Natural killer cell treated with Interleukin-12 subunit alpha and Interleukin-12 subunit beta and Interleukin-15 and Interleukin-18, amount 100 ng/mL, for 72 hours (primary cell): ENCODE measurements around the gene BCAS3. TPM values are rescaled to one million over a fixed set of nuclear protein-coding genes. Genes with fewer than 3 reads are reported as not detected.
A peak's percentile ranks its signal among the peaks of the same experiment; 100 is the strongest.

Experiments
- ATAC-seq, 2 donors: fragments of 150-1000 bp; cut with Tn5 transposase in 1 of 2; sonication (Bioruptor Pico), chemical (Tn5 transposase) in 1 of 2; 2 replicates each; pipeline ENCODE4 v1.10.0; 2021
- DNase-seq: peaks from one replicate; pipeline ENCODE4 v3.0.0; 2022; ENCODE audit warnings: low spot score
- H3K27ac Mint-ChIP-seq, 2 donors: 1 replicate in 1 of 2; 2 replicates in 1 of 2; pipeline ENCODE4 v1.8.0; 2022; ENCODE audit warnings: mixed read lengths in 2 of 2, mild to moderate bottlenecking in 1 of 2, moderate library complexity in 1 of 2
- H3K27me3 Mint-ChIP-seq, 2 donors: 1 replicate in 1 of 2; 2 replicates in 1 of 2; pipeline ENCODE4 v1.8.0; 2022; ENCODE audit warnings: mixed read lengths in 2 of 2
- H3K36me3 Mint-ChIP-seq: one replicate; pipeline ENCODE4 v1.8.0; 2022; ENCODE audit warnings: mixed read lengths
- H3K4me1 Mint-ChIP-seq, 2 donors: 1 replicate in 1 of 2; 2 replicates in 1 of 2; pipeline ENCODE4 v1.8.0; 2022; ENCODE audit warnings: low read depth in 2 of 2, mixed read lengths in 2 of 2, mild to moderate bottlenecking in 1 of 2
- H3K4me3 Mint-ChIP-seq: one replicate; pipeline ENCODE4 v1.8.0; 2022; ENCODE audit warnings: mixed read lengths
- H3K9me3 Mint-ChIP-seq: 2 replicates; pipeline ENCODE4 v1.8.0; 2022; ENCODE audit warnings: mixed read lengths
- total RNA-seq, 2 donors: library from RNA; stranded (reverse); gene quantifications; one replicate each; pipeline ENCODE4 v1.2.3, GENCODE V29; 2022

The BCAS3 gene
- total RNA-seq, 2 donors from 2014 or later: 19.5 to 26.4 TPM

DNA sequence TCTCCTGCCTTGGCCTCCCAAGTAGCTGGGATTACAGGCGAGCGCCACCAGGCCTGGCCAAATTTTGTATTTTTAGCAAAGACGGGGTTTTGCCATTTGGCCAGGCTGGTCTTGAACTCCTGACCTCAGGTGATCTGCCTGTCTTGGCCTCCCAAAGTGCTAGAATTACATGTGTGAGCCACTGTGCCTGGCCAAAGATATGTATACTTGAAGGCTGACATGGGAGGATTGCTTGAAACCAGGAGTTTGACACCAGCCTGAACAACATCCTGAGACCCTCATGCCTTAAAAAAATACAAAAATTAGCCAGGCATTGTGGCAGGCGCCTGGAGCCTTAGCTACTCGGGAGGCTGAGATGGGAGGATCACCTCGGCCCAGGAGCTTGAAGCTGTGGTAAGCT is 3.1 kb downstream of the BCAS3 start:
- Mint-ChIP-seq H3K27me3 (no peaks in the 10 kb centered on the region), H3K4me3 (no peak overlapping the region), H3K36me3 (peaks cover 10% of the 10 kb centered on the region), H3K27ac (no peak overlapping the region), H3K4me1 (peaks cover 15 to 22% of the 10 kb centered on the region in 2 donors), H3K9me3 (no peaks in the 10 kb centered on the region)
- DNase-seq (no peak), ATAC-seq (no peak)

DNA sequence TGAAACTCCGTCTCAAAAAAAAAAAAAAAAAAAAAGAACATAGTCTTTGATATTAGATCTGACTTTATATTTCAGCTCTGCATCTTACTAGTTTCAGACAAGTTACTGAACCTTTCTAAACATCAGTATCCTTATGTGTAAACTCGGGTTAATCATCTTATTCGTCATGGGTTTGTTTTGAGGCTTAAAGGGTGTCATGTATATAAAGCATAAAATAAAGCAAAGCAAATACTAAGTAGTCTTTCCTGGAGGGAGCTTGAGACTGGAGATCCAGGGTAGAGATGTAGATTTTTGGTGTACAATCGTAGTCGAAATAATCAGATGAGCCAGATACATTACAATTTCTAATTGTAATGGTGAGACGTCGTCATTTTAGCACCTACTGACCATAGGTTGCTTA is 7.8 kb downstream of the BCAS3 start:
- ATAC-seq: no peak
- no peak overlapping the region for H3K4me3 Mint-ChIP-seq
- no peak for DNase-seq
- H3K27me3 Mint-ChIP-seq: no peaks in the 10 kb centered on the region
- no peaks in the 10 kb centered on the region for H3K9me3 Mint-ChIP-seq
- H3K4me1 Mint-ChIP-seq: peaks cover 0 to 2% of the 10 kb centered on the region in 2 donors
- peaks cover 16% of the 10 kb centered on the region for H3K36me3 Mint-ChIP-seq
- H3K27ac Mint-ChIP-seq: no peak overlapping the region

DNA sequence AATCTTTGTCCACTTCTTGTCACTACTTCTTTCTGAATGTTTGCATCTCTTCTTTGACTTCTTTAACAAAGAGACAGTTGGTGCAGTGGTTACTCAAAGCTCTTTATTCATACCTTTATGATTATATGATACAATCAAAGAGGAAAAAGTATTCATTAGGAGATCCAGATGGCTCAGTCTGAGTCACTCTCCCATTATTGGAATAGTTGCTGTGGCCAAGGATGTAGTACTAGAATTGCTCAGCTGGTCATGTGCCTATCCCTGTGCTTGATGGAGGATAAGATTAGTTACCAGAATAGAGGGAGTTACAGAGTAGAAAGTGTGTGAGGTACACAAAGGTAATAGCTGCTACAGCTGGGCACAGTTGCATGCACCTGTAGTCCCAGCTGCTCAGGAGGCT is 18.3 kb downstream of the BCAS3 start:
- ATAC-seq (no peak), DNase-seq (no peak)
- Mint-ChIP-seq H3K4me1 (peaks cover 7% of the 10 kb centered on the region in 2 donors), H3K27me3 (no peaks in the 10 kb centered on the region), H3K36me3 (no peaks in the 10 kb centered on the region), H3K4me3 (no peak overlapping the region), H3K9me3 (no peaks in the 10 kb centered on the region), H3K27ac (no peak overlapping the region)

DNA sequence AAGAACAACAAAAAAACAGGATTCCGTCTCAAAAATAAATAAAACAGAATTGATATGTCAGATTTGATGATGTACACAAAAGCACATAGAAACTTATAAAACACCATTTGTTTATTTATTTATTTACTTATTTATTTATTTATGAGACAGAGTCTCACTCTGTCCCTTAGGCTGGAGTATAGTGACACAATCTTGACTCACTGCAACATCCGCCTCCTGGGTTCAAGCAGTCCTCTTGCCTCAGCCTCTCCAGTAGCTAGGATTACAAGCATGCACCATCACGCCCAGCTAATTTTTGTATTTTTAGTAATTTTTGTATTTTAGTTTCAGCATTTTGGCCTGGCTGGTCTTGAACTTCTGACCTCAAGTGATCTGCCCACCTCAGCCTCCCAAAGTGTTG is 21.4 kb downstream of the BCAS3 start:
- Mint-ChIP-seq H3K27ac (no peak overlapping the region), H3K9me3 (no peaks in the 10 kb centered on the region)
- ATAC-seq: no peak

GRCh38 chr17:60704170-60704569 is 26.5 kb downstream of the BCAS3 start:
- no peak for ATAC-seq
- Mint-ChIP-seq H3K27me3 (no peaks in the 10 kb centered on the region), H3K27ac (no peak overlapping the region), H3K4me1 (no peaks in the 10 kb centered on the region), H3K36me3 (no peaks in the 10 kb centered on the region), H3K4me3 (no peak overlapping the region), H3K9me3 (no peaks in the 10 kb centered on the region)
- DNase-seq: no peak

More for the DNA sequence above, 21.4 kb downstream of the BCAS3 start:
- no peaks in the 10 kb centered on the region for H3K36me3 Mint-ChIP-seq
- peaks cover 7% of the 10 kb centered on the region in 2 donors for H3K4me1 Mint-ChIP-seq
- H3K27me3 Mint-ChIP-seq: no peaks in the 10 kb centered on the region
- no peak for DNase-seq
- no peak overlapping the region for H3K4me3 Mint-ChIP-seq

GRCh38 chr17:60712675-60713074 is 35.0 kb downstream of the BCAS3 start:
- H3K27ac Mint-ChIP-seq: peak overlapping the region in 1 of 2 donors; percentile 8
- H3K4me1 Mint-ChIP-seq: peaks cover 0 to 3% of the 10 kb centered on the region in 2 donors
- DNase-seq (no peak), ATAC-seq (no peak)
- no peaks in the 10 kb centered on the region for H3K36me3 Mint-ChIP-seq
- no peaks in the 10 kb centered on the region for H3K9me3 Mint-ChIP-seq
- H3K4me3 Mint-ChIP-seq: no peak overlapping the region
- no peaks in the 10 kb centered on the region for H3K27me3 Mint-ChIP-seq

DNA sequence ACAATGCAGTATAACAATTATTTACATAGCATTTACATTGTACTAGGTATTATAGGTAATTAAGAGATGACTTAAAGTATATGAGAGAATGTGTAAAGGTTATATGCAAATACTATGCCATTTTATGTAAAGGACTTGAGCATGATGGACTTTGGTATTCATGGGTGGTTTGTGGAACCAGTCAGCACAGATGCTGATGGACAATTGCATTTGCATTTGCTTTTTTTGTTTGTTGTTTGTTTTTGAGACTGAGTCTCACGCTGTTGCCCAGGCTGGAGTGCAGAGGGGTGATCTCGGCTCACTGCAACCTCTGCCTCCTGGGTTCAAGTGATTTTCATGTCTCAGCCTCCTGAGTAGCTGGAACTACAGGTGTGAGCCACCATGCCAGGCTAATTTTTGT is 36.0 kb downstream of the BCAS3 start:
- Mint-ChIP-seq H3K4me1 (peaks cover 0 to 3% of the 10 kb centered on the region in 2 donors), H3K9me3 (no peaks in the 10 kb centered on the region), H3K27ac (no peak overlapping the region), H3K4me3 (no peak overlapping the region), H3K27me3 (no peaks in the 10 kb centered on the region), H3K36me3 (no peaks in the 10 kb centered on the region)
- DNase-seq (no peak), ATAC-seq (no peak)

DNA sequence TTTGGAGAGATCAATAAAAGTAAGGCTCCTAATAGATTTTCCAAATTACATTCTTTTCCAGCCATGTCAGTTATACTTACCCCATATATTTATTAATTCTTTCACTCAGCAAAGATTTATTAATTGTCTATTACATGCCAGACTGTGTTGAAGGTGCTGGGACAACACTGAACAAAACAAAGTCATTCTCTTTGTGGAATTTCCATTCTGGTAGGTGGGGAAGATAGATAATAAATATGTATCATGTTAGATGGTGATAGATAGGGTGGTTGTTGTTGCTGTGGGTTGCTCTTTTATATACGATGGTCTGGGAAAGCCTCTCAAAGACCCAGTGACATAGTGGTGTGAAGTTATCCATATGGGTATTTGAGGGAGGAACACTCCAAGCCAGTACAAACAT is 39.1 kb downstream of the BCAS3 start:
- ATAC-seq: no peak
- Mint-ChIP-seq H3K27ac (no peak overlapping the region), H3K9me3 (no peaks in the 10 kb centered on the region)

DNA sequence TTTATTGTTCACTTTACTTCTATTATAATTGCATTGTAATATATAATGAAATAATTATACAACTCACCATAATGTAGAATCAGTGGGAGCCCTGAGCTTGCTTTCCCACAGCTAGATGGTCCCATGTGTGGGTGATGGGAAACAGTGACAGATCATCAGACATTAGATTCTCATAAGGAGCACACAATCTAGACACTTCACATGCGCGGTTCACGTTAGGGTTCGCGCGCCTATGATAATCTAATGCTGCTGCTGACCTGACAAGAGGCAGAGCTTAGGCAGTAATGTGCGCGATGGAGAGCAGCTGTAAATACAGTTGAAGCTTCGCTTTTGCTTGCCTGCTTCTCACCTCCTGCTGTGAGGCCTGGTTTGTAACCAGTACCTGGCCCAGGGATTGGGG is 40.2 kb downstream of the BCAS3 start:
- DNase-seq: no peak
- no peaks in the 10 kb centered on the region for H3K36me3 Mint-ChIP-seq
- no peaks in the 10 kb centered on the region for H3K27me3 Mint-ChIP-seq
- no peaks in the 10 kb centered on the region for H3K9me3 Mint-ChIP-seq
- H3K4me1 Mint-ChIP-seq: peaks cover 4 to 5% of the 10 kb centered on the region in 2 donors
- H3K27ac Mint-ChIP-seq: no peak overlapping the region
- no peak for ATAC-seq
- H3K4me3 Mint-ChIP-seq: no peak overlapping the region

More for the DNA sequence above, 39.1 kb downstream of the BCAS3 start:
- Mint-ChIP-seq H3K4me1 (peaks cover 4 to 5% of the 10 kb centered on the region in 2 donors), H3K4me3 (no peak overlapping the region), H3K36me3 (no peaks in the 10 kb centered on the region), H3K27me3 (no peaks in the 10 kb centered on the region)
- DNase-seq: no peak

GRCh38 chr17:60720763-60721531 is 43.3 kb downstream of the BCAS3 start:
- ATAC-seq: no peak
- H3K9me3 Mint-ChIP-seq: no peaks in the 10 kb centered on the region

GRCh38 chr17:60724647-60725046 is 47.0 kb downstream of the BCAS3 start:
- H3K4me1 Mint-ChIP-seq: peaks cover 6 to 10% of the 10 kb centered on the region in 2 donors
- H3K27ac Mint-ChIP-seq: no peak overlapping the region
- H3K36me3 Mint-ChIP-seq: no peaks in the 10 kb centered on the region
- no peak for DNase-seq
- no peaks in the 10 kb centered on the region for H3K27me3 Mint-ChIP-seq
- no peak for ATAC-seq
- H3K9me3 Mint-ChIP-seq: no peaks in the 10 kb centered on the region
- H3K4me3 Mint-ChIP-seq: no peak overlapping the region

More at GRCh38 chr17:60720763-60721531, 43.3 kb downstream of the BCAS3 start:
- no peak overlapping the region for H3K4me3 Mint-ChIP-seq
- peaks cover 4 to 5% of the 10 kb centered on the region in 2 donors for H3K4me1 Mint-ChIP-seq
- DNase-seq: peak; percentile 62
- no peak overlapping the region for H3K27ac Mint-ChIP-seq
- H3K27me3 Mint-ChIP-seq: no peaks in the 10 kb centered on the region
- no peaks in the 10 kb centered on the region for H3K36me3 Mint-ChIP-seq

- Mint-ChIP-seq H3K4me1 (peaks cover 11 to 15% of the 10 kb centered on the region in 2 donors), H3K27ac (no peak overlapping the region), H3K4me3 (no peak overlapping the region), H3K9me3 (no peaks in the 10 kb centered on the region), H3K36me3 (no peaks in the 10 kb centered on the region), H3K27me3 (no peaks in the 10 kb centered on the region)
- no peak for ATAC-seq
- DNase-seq: no peak
These were observed 52.2 kb downstream of the BCAS3 start for GRCh38 chr17:60729854-60730253.

GRCh38 chr17:60730273-60730672 is 52.6 kb downstream of the BCAS3 start:
- Mint-ChIP-seq H3K27me3 (no peaks in the 10 kb centered on the region), H3K27ac (no peak overlapping the region), H3K9me3 (no peaks in the 10 kb centered on the region), H3K4me1 (peaks cover 11 to 15% of the 10 kb centered on the region in 2 donors), H3K4me3 (no peak overlapping the region), H3K36me3 (no peaks in the 10 kb centered on the region)
- ATAC-seq: no peak
- no peak for DNase-seq

GRCh38 chr17:60738287-60738686 is 60.6 kb downstream of the BCAS3 start:
- H3K4me1 Mint-ChIP-seq: peaks cover 5 to 6% of the 10 kb centered on the region in 2 donors
- ATAC-seq: no peak
- H3K4me3 Mint-ChIP-seq: no peak overlapping the region
- H3K27ac Mint-ChIP-seq: no peak overlapping the region
- H3K36me3 Mint-ChIP-seq: no peaks in the 10 kb centered on the region
- no peaks in the 10 kb centered on the region for H3K9me3 Mint-ChIP-seq
- no peaks in the 10 kb centered on the region for H3K27me3 Mint-ChIP-seq
- no peak for DNase-seq

- H3K9me3 Mint-ChIP-seq: no peaks in the 10 kb centered on the region
- no peak overlapping the region for H3K4me3 Mint-ChIP-seq
- H3K27me3 Mint-ChIP-seq: no peaks in the 10 kb centered on the region
- no peak overlapping the region for H3K27ac Mint-ChIP-seq
- peaks cover 5 to 6% of the 10 kb centered on the region in 2 donors for H3K4me1 Mint-ChIP-seq
- no peaks in the 10 kb centered on the region for H3K36me3 Mint-ChIP-seq
- DNase-seq: no peak
- no peak for ATAC-seq
These were observed 62.9 kb downstream of the BCAS3 start for GRCh38 chr17:60740584-60740983.
